Measurements from ENCODE around the gene FAM98A.

The FAM98A gene

DNA sequence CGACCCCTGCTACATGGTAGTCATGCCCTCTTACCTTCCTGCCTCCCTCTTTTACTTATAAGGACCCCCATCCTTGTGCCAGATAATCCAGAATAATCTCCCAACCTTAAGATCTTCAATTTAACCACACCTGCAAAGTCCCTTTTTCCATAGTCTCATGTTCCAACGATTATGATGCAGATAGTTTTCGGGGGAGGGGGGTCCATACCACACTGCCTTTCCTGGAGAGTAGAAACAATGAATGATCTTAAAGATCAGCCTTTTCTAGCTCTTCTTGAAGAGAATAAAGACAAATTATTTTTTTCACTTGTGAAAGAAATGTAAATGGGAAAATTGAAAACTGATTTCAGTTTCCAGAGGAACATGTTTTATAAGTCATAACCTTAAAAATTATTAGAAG is 4.3 kb upstream of the FAM98A start:
- TF ChIP-seq, protein P1, sequence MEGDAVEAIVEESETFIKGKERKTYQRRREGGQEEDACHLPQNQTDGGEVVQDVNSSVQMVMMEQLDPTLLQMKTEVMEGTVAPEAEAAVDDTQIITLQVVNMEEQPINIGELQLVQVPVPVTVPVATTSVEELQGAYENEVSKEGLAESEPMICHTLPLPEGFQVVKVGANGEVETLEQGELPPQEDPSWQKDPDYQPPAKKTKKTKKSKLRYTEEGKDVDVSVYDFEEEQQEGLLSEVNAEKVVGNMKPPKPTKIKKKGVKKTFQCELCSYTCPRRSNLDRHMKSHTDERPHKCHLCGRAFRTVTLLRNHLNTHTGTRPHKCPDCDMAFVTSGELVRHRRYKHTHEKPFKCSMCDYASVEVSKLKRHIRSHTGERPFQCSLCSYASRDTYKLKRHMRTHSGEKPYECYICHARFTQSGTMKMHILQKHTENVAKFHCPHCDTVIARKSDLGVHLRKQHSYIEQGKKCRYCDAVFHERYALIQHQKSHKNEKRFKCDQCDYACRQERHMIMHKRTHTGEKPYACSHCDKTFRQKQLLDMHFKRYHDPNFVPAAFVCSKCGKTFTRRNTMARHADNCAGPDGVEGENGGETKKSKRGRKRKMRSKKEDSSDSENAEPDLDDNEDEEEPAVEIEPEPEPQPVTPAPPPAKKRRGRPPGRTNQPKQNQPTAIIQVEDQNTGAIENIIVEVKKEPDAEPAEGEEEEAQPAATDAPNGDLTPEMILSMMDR (IDR thresholded peaks at IDR 0.05; ENCODE audit: control extremely low read depth, extremely low read depth, low read depth, missing control alignments): no peak
- ChIA-PET POLR2A (interaction anchor here (0.5 kb wide), 1 partner anchor 123 kb away, joined by 4 read pairs; no protein-coding TSS in a partner anchor), CTCF (no interaction called here)
- DNase-seq (ENCODE audit: extremely low spot score): no peak

DNA sequence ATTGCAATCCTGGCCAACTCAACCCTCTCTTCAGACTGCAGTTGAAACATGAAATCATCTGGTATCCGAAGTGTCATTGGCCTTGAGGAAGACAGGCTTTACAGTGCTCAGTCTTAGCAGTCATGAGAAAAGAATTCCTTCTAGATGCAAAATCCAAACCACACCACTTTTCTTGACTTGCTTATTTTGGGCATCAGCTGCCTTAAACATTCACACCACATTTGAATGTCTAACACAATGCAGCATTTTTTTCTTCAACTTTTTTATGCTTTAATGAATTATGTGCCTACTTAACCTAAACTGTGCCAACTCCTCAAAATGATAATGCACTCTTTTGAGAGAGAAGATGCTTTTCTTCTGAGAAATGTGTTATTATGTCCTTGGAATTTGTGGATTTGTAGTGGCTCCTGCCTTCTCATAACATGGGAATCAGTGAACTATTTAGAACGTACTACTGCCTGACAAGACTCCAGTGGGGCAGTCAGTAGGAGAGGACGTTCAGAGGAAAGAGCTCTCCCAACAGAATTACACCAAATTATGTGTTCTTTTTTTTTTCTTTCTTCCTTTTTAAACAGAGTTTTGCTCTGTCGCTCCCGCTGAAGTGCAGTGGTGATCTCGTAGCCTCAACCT is 3.2 kb upstream of the FAM98A start:
- POLR2A ChIA-PET: no interaction called here
- no peak for DNase-seq (ENCODE audit: extremely low spot score)
- TF ChIP-seq, protein P1 (IDR thresholded peaks at IDR 0.05; ENCODE audit: control extremely low read depth, extremely low read depth, low read depth, missing control alignments): no peak
- CTCF ChIA-PET: interaction anchor here (1.0 kb wide), 1 partner anchor 19 kb away, joined by 3 read pairs; no protein-coding TSS in a partner anchor

- TF ChIP-seq, protein P1 (IDR thresholded peaks at IDR 0.05; ENCODE audit: control extremely low read depth, extremely low read depth, low read depth, missing control alignments): no peak
- CTCF ChIA-PET: interaction anchor here (1.1 to 5.1 kb wide), 6 partner anchors 9 to 124 kb away, joined by 3 to 41 read pairs (median 7); partner anchors contain the start of gene RASGRP3
- POLR2A ChIA-PET: interaction anchor here (0.6 to 1.6 kb wide), 3 partner anchors 106 to 1318 kb away, joined by 4 to 6 read pairs (median 5); partner anchors contain the start of gene RASGRP3
- DNase-seq (ENCODE audit: extremely low spot score): no peak
Observed at GRCh38 chr2:33599943-33600192, 769 bp upstream of the FAM98A start.

- peak; percentile 53 for DNase-seq (ENCODE audit: extremely low spot score)
- POLR2A ChIA-PET: interaction anchor here (0.7 to 1.6 kb wide), 4 partner anchors 21 to 122 kb away, joined by 3 to 6 read pairs (median 4); partner anchors contain the start of gene RASGRP3
- CTCF ChIA-PET: interaction anchor here (1.1 to 5.1 kb wide), 7 partner anchors 10 to 122 kb away, joined by 3 to 41 read pairs (median 6); partner anchors contain the start of gene RASGRP3
- TF ChIP-seq, protein P1 (IDR thresholded peaks at IDR 0.05; ENCODE audit: control extremely low read depth, extremely low read depth, low read depth, missing control alignments): no peak
Observed at GRCh38 chr2:33598561-33599174, 431 bp downstream of the FAM98A start.

GRCh38 chr2:33597026-33597425 is 2.1 kb downstream of the FAM98A start:
- ChIA-PET POLR2A (no interaction called here), CTCF (interaction anchor here (1.4 to 5.1 kb wide), 2 partner anchors 10 to 14 kb away, joined by 3 to 41 read pairs; no protein-coding TSS in a partner anchor)
- TF ChIP-seq, protein P1 (IDR thresholded peaks at IDR 0.05; ENCODE audit: control extremely low read depth, extremely low read depth, low read depth, missing control alignments): no peak
- DNase-seq (ENCODE audit: extremely low spot score): no peak

DNA sequence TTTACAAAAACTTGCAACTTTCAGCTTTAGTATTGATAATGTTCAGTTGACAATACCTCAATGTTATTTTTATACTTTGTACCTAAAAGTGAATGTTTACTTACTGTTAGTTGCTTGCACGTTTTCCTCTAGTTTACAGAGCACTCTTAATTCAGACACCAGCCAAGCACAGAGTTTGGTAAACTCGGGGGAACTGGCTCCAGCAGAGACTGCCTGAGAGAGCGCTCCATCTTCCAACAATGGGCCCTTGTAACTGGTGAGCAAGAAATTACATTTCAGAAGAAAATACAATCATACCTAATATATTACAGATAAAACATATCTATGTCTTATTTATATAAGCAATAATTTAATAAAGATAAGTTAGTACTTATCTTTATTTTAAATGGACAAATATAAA is 3.7 kb downstream of the FAM98A start:
- CTCF ChIA-PET: interaction anchor here (1.1 to 5.1 kb wide), 2 partner anchors 9 to 12 kb away, joined by 5 to 41 read pairs; no protein-coding TSS in a partner anchor
- TF ChIP-seq, protein P1 (IDR thresholded peaks at IDR 0.05; ENCODE audit: control extremely low read depth, extremely low read depth, low read depth, missing control alignments): no peak
- POLR2A ChIA-PET: no interaction called here
- no peak for DNase-seq (ENCODE audit: extremely low spot score)
